Stimulated activated CD8-positive, alpha-beta memory T cell treated with anti-CD3 and anti-CD28 coated beads, Interleukin-15, amount 100 ng/mL, for 1 hour (primary cell): Measurements from ENCODE around the gene SH3RF2.
"Not testable (repeated sequence)": the region's sequence is repeated elsewhere in the genome, so short reads cannot be mapped to it uniquely, and the experiment has no call there.

Experiments used
- DNase-seq: peaks from one replicate; pipeline ENCODE4 v3.0.0-alpha.2; 2020; ENCODE audit warnings: low read depth

The SH3RF2 gene, protein sequence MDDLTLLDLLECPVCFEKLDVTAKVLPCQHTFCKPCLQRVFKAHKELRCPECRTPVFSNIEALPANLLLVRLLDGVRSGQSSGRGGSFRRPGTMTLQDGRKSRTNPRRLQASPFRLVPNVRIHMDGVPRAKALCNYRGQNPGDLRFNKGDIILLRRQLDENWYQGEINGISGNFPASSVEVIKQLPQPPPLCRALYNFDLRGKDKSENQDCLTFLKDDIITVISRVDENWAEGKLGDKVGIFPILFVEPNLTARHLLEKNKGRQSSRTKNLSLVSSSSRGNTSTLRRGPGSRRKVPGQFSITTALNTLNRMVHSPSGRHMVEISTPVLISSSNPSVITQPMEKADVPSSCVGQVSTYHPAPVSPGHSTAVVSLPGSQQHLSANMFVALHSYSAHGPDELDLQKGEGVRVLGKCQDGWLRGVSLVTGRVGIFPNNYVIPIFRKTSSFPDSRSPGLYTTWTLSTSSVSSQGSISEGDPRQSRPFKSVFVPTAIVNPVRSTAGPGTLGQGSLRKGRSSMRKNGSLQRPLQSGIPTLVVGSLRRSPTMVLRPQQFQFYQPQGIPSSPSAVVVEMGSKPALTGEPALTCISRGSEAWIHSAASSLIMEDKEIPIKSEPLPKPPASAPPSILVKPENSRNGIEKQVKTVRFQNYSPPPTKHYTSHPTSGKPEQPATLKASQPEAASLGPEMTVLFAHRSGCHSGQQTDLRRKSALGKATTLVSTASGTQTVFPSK

DNA sequence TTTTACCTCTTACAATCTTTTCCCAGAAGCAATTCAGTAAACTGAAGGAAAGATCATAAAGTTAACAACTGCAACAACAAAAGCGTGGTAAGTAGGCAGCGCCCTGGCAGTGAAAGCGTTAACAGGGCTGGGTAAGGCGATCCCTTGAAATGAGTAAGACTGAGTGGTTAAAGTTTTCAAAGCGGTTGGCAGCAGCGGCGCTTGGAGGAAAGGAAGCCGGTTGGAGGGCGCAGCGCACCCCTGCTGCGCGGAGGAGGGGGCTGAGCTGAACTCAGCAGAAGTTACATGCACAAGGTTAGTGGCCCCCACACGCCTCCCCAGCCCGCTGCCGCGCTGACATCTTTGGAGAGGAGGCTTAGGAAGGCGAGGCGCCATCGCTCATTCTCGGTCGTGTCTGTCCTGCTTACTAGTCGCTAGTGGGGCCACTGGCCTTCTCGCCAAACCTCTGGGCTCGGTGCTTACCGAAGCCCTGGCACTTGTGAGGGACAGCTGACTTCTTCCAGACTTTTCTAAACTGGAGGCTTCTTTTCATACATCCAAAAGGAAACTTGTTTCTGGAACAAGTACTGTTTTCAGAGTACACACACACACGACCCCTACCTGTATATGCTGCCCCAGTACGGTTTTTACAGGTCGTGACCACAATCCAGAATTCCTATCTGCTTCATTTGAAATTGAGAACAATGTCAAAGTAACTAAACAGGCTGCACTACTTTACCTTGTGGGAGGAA, at the start of gene SH3RF2:
SH3RF2 (plus strand) TSS at position 178 of the 731 bp plus-strand sequence. CDS start 1,351 bp downstream, outside the sequence.
- DNase-seq: no peak

DNA sequence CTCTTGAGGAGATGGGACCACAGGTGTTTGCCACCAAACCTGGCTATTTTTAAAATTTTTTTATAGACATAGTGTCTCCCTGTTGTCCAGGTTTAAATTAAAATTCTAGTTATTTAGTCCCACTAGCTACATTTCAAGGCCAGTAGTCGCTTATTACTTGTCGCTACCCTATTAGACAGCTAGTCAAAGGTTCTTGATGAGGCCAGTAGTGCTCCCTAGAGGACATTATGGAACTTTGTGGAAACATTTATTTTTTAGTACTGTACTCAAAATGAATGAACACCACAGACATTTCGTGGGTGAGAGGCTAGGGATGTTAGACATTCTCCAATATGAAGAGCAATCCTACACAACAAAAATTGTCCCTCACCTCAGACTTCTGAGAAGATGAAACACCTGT, 49.2 kb upstream of the SH3RF2 start:
- no peak for DNase-seq

DNA sequence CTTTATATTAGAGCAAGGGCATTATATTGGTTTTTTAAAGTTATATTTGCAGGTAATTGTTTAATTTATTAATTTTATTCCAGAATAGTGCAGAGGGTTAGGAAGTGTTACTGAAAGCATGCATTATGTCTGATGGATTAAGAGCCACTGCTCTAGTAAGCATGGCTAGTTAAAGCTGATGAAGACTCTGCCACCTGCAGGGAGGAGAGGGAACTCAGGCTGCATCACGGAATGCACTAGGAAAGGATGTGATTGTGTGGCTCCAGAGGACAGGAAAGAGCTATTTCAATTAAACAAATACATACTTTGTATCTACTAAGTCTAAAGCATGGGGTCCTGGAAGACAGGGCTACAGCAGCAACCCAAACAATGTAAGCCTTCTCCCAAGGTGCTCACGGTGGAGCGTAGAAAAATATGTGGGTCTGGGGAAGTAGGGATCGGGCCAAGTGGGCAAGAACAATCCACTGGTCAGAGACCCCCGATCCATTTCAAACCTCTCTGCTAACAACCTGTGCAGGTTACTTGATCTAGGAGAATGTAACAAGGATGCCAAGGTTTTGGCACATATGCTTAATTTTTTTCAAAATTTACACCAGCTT, 48.3 kb upstream of the SH3RF2 start:
- DNase-seq: no peak

DNA sequence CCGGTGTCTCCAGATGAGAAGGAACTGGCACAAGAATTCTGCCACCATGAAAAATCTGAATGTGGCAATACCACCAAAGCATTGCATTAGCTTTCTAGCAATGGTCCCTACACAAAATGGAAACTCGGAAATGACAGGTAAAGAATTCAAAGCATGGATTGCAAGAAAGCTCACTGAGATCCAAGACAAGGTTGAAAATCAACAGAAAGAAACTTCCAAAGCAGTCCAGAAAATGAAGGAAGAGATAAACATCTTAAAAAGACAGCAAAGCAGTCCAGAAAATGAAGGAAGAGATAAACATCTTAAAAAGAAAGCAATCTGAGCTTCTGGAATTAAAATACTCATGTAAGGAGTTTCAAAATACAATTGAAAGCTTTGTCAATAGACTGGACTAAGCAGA, 46.8 kb upstream of the SH3RF2 start:
- no peak for DNase-seq

DNA sequence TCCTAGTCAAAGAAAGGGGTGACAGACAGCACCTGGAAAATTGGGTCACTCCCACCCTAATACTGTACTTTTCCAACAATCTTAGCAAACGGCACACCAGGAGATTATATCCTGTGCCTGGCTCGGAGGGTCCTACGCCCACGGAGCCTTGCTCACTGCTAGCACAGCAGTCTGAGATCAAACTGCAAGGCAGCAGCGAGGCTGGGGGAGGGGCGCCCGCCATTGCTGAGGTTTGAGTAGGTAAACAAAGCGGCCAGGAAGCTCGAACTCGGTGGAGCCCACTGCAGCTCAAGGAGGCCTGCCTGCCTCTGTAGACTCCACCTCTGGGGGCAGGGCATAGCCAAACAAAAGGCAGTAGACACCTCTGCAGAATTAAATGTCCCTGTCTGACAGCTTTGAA, 45.0 kb upstream of the SH3RF2 start:
- DNase-seq: not testable (repeated sequence)

DNA sequence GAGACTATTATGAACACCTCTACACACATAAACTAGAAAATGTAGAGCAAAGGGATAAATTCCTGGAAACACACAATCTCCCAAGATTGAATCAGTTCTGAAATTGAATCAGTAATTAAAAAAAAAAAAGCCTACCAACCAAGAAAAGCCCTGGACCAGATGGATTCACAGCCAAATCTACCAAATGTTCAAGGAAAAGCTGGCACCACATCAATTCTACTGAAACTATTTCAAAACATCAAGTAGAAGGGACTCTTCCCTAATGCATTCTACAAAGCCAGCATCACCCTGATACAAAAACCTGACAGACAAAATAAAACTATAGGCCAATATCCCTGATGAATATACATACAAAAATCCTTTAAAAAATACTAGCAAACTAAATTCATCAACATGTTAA, 38.2 kb upstream of the SH3RF2 start:
- no peak for DNase-seq

DNA sequence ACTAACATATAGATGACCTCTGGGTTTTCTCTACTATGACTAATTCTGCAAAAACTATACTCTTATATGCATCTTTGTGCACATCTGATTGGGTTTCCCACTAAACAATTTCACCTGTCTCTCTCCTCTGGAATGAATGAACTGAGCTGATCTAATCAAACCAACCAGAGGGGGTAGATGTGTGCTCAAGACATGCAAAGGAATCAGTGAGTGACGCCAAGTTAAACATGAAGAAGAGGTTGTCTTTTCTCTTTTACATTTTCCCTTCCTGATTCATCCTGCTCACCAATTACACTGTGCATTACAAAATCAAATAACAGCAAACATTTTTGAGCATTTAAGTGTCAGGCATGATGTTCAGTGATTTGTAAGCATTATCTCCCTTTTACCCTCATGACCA, 34.0 kb upstream of the SH3RF2 start:
- DNase-seq: no peak

DNA sequence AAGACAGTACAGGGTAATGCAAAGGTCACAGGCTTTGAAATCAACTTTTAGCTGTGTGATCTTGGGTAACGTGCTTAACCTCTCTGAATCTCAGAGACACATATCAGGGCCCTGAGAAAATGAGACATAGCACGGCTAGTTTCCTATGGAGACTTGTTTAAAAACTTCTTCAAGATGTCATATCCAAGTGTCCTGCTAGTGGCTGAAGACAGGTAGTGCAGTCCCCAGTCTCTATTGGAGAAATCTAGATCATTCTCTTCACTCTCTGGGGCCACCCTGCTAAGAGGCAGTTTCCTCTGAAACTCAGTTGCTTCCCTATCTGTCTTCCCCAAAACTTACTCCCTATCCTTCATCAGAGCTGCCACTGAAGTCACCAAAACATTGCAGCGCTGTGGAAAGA, 33.3 kb upstream of the SH3RF2 start:
- DNase-seq: no peak

DNA sequence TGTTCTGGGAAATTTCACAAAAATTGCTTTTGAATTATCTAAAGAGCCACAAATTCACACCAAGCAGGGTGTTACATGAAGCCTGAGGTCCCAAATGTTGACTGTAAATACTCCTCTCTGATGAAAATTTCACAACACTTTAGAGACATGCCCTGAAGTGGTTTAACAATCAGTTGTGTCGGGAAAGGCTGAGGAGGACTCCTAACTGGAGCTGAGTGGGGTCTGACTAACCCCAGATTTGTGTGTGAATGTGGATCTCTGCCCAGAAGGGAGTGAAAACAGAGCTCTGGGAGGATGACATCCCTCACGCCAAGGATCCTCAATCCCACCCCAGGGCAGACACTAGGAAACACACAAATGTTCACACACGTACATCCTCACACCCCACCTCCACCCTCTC, 32.5 kb upstream of the SH3RF2 start:
- no peak for DNase-seq

DNA sequence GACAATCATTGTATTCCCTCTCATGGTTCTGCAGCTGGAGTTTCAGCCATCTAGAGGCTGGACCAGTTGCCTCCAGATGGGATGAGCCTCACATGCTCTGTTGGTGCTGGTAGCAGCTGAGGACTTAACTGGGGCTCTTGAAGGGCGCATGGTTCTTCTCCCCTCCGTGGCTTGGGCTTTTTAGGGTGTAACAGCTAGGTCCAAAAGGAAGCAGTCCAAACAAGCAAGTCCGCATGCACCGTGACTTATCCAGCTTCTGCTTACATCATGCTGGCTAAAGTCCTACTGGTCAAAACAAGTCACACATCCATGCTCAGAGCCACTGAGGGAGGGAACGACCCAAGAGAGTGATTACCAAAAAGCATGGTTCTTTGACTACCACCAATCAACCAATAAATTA, 31.6 kb upstream of the SH3RF2 start:
- no peak for DNase-seq

DNA sequence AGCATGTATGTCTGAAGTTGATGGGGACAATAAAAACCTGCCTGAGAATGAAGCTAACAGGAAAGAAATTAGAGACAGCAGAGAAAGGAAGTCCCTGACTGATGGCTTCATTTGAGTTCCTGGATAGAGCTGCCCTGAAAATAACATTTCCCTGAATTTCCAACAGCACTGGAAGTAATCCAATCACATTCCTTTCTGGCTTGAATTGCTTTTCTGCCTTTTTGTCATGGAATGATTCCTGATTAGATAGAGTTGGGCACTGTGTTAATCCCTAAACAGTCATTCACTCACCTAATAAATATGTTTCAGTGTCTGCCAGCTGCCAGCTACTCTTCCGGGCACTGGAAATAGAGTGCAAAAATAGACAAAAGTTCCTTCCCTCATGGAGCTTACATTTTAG, 30.0 kb upstream of the SH3RF2 start:
- DNase-seq: no peak

DNA sequence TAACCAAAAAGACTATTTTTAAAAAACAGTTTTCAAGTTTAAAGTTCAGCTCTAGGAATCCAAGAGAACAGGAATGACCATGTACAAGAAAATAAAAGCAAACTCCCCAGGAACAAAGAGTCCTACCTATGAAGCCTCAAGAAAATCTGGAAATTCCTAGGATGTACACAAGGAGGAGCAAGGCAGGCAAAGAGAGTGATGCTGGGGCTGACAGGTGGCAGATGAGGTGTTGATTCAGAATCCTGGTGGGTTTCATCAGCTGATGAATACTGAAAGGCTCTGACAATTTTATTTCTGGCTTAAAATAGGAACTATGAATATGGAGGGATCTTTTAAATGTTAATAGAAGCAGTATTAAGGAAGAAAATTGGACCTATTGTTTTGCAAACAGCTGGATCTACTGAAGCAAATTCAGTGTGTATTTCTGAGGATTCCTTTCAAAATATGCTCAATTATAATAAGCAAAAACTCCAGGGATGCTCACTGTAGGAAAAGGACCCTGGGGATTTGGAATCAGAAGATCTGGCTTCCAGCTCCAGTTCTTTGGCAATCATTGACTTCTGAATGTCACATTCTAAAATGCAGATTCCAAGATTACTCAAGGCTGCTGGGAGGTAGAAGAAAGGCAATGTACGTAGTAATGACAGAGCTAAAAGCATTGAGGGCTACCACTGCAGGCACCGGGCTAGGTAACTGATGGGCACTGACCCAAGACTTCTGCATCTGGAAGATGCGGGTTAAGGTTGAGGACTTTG, 28.0 kb upstream of the SH3RF2 start:
- no peak for DNase-seq

DNA sequence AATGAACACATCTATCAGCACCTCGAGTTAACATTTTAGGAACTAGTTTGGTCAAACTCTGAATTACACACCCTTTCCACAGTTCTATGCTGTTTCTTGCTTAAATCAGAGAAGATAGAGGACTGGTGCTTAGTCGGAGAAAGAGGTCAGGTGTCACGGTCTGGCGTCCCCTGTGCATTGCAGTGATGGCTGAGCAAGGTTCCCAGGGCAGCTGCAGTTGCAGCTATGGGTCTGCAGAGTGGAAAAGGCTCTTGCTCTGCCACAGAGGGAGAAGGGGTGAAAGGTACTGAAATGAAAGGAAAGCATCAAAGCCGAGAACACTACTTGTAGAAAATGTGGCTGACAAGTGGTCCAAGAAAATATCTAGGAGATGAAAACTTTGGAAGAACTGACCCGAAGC, 25.2 kb upstream of the SH3RF2 start:
- DNase-seq: no peak

DNA sequence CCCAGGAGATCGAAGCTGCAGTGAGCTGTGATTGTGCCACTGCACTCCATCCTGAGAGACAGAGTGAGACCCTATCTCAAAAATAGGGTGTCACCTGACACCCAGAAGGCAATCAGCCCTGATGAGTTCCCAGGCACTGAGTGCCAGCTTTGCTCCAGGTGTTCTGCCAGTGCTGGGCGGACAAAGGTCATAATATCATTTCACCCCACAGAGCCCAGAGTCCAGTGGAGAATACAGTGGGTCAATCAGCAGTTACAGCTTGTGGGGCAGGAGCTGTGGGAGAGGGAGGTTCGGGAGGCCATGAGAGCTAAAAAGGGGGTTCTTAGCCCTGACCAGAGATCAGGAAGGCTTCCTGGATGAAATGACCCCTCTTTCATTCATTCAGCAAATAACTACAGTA, 24.4 kb upstream of the SH3RF2 start:
- no peak for DNase-seq

DNA sequence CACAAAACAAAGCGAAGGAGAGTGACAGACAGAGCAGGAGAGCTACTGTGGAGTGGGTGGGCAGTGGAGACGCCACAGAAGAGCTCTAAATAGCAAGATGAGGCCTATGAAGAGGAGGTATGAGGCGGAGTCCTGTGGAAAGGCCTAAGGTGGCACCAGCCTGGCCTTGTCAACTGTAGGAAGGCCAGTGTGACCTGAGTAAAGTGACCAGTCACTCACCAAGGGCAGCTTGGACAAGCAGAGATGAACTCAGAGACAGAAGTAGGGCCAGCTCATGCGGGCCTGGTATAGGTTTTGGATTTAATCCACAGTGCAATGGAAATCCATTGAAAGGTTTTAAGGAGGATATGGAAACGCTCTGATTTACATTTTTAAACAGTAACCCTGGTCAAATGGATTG, 23.8 kb upstream of the SH3RF2 start:
- no peak for DNase-seq

DNA sequence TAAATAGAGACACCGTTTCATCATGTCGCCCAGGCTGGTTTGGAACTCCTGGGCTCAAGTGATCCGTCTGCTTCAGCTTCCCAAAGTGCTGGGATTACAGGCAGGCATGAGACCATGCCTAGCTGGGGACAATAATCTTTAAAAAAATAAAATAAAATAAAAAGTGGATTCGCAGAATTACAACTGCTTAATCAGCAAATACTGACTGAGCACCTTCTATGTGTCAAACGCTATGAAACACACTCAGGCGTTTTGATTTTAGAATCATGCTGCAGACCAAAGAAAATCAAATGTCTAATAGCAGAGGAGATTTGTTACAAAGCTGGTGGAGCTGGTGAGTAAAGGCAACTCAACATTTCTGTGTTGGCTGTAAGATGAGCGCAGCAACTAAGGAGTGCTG, 22.7 kb upstream of the SH3RF2 start:
- DNase-seq: no peak

DNA sequence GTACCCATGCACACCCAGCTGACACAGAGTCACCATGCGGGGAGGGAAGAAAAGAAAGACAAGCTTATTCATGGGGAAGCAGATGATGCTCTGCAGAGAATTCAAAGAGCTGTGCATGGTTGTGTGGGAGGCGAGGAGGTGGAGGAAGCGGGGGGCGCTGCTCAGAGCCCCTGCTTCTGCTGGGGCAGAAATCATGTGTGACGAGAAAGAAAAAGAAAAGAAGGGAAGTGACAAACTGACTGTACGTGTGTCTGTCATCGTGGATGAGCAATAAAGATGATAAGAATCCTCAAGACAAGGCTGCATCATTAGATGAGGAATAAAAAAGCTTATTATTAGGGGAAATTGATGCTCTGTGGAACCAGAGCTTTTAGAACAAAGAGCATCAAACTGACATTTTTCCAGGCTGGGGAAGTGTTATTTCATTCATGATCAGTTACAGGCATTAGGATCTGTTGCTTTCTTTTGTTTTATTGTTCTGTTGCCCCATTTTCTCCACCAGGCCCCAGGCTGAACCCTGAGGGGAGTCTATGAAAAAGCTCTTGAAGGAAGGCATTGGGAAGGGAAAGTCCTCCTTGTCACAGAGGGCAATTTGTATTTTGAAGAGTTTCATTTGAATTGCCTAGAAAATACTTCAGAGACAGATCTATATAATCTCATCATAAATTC, 20.3 kb upstream of the SH3RF2 start:
- DNase-seq: no peak

DNA sequence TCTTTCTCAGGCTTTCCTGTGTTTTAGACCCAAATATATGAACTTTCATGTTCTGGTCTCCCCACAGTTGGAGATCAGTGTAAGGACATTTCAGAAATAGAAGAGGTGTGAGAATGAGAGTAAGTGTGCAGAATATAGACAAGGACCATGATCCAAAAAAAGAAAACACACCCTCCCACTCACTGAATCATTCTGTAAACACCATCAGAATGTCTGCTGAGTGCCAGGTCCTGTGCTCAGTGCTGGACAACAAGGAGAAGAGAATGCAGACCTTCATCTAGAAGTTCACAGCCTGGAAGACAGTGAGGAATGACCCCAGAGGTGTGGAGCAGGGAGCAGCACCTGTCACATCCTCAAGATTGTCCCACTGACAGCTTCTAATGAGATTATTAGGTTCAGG, 19.1 kb upstream of the SH3RF2 start:
- DNase-seq: no peak

DNA sequence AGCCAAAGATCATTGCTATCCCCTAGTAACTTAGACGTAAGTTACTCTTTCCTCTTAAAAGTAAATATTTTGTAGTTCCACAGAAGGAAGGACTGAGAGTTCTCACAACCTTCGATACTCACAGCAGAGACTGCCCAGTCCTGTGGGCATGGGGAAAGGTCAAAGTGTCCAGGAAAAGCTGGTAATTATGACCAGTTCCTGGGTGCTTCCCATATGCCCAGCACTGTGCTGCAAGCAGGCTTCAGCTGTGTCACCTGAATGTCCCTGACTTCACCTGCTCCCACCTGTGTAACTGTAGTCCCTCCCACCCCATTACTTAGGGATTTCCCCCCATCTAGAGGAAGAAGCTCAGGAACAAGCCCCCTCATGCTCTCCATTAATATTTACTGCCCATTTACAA, 18.0 kb upstream of the SH3RF2 start:
- no peak for DNase-seq

DNA sequence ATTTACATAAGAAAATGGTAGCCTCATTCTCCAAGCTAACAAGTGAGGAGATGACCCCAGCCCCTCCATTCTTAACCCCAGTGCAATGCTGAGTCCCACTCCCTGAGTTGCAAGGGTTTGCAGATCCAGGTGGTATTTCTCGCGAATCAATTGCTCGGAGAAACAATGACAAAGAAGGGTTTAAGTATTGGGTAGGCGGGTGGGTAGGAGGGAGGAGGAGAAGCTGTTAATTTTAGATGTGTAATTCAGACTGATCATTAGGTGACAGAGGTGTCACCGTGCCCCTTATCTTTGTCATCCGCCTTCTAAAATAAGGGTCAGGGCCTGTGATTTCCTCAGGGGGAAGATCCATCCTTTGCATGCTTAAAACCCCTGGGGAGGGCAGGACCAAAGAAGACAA, 17.0 kb upstream of the SH3RF2 start:
- no peak for DNase-seq

DNA sequence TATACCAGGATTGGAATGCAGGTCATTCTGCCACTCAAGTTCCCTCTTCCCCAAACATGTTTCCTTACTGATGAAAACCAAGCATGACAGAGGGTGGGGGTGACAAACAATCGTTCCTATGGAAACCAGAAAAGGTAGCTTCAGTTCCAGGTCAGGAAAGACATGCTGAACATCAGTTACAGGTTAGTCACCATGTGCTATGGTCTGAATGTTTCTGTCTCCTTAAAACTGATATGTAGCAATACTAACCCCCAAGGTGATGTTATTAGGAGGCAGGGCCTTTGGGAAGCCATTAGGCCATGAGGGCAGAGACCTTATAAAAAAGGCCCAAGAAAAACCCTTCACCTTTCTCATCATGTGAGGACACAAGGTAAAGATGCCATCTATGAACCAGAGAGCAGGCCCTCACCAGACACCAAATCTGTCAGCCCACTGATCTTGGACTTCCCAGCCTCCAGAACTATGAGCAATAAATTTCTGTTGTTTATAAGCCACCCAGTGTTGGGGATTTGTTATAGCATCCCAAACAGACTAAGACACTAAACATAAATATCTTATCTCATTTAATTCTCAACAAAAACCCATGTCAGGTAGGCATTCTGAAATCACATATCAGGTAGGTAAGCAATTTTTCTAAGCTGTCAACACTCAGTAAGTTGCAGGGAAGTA, 15.7 kb upstream of the SH3RF2 start:
- no peak for DNase-seq
